ENCODE data around the gene ZNF385B. TPM values are rescaled to one million over a fixed set of nuclear protein-coding genes. Genes with fewer than 3 reads are reported as not detected.

ZNF385B gene
- total RNA-seq, 6 experiments from 2014 or later: 0.08 to 0.26 (median 0.22) TPM; not detected in 1

- H3K27ac Mint-ChIP-seq: peak overlapping the region; percentile 47
- peaks cover 31% of the 10 kb centered on the region for H3K4me1 Mint-ChIP-seq (ENCODE audit: low read depth)
- peak overlapping the region; percentile 49 for H3K4me3 Mint-ChIP-seq
- no peaks in the 10 kb centered on the region; the same call in 1 of the 2 replicates for H3K27me3 Mint-ChIP-seq (ENCODE audit: insufficient read depth)
- peaks cover 5% of the 10 kb centered on the region; the same call in 1 of the 2 replicates for H3K36me3 Mint-ChIP-seq (ENCODE audit: low read depth)
- peak; percentile 51 for DNase-seq
- H3K9me3 Mint-ChIP-seq: no peaks in the 10 kb centered on the region
- TF ChIP-seq CTCF (IDR thresholded peaks at IDR 0.05): no peak
These were observed 184.2 kb downstream of the ZNF385B start for GRCh38 chr2:179677077-179677688.

- Mint-ChIP-seq H3K4me3 (no peak overlapping the region), H3K9me3 (no peaks in the 10 kb centered on the region), H3K4me1 (ENCODE audit: low read depth) (peaks cover 38% of the 10 kb centered on the region), H3K36me3 (ENCODE audit: low read depth) (peaks cover 5% of the 10 kb centered on the region; the same call in 1 of the 2 replicates), H3K27ac (no peak overlapping the region), H3K27me3 (ENCODE audit: insufficient read depth) (no peaks in the 10 kb centered on the region; the same call in 1 of the 2 replicates)
- no peak for TF ChIP-seq CTCF (IDR thresholded peaks at IDR 0.05)
- no peak for DNase-seq
These were observed 186.0 kb downstream of the ZNF385B start for GRCh38 chr2:179675435-179675834.

GRCh38 chr2:179671043-179671981 is 190.1 kb downstream of the ZNF385B start:
- Mint-ChIP-seq H3K4me3 (no peak overlapping the region), H3K27me3 (ENCODE audit: insufficient read depth) (no peaks in the 10 kb centered on the region), H3K9me3 (no peaks in the 10 kb centered on the region), H3K27ac (no peak overlapping the region), H3K4me1 (ENCODE audit: low read depth) (peaks cover 17% of the 10 kb centered on the region), H3K36me3 (ENCODE audit: low read depth) (peaks cover 5% of the 10 kb centered on the region)
- TF ChIP-seq CTCF (IDR thresholded peaks at IDR 0.05): no peak
- no peak for DNase-seq

GRCh38 chr2:179669196-179669595 is 192.2 kb downstream of the ZNF385B start:
- Mint-ChIP-seq H3K9me3 (no peaks in the 10 kb centered on the region), H3K4me3 (no peak overlapping the region), H3K27me3 (ENCODE audit: insufficient read depth) (no peaks in the 10 kb centered on the region), H3K27ac (no peak overlapping the region), H3K36me3 (ENCODE audit: low read depth) (no peaks in the 10 kb centered on the region; the same call in 1 of the 2 replicates), H3K4me1 (ENCODE audit: low read depth) (peaks cover 9% of the 10 kb centered on the region)
- TF ChIP-seq CTCF (IDR thresholded peaks at IDR 0.05): no peak
- no peak for DNase-seq

GRCh38 chr2:179664972-179665812 is 196.2 kb downstream of the ZNF385B start:
- TF ChIP-seq CTCF (IDR thresholded peaks at IDR 0.05): no peak
- DNase-seq: no peak
- no peaks in the 10 kb centered on the region for H3K4me1 Mint-ChIP-seq (ENCODE audit: low read depth)
- H3K27me3 Mint-ChIP-seq (ENCODE audit: insufficient read depth): no peaks in the 10 kb centered on the region
- no peak overlapping the region for H3K27ac Mint-ChIP-seq
- no peak overlapping the region for H3K4me3 Mint-ChIP-seq
- no peaks in the 10 kb centered on the region for H3K9me3 Mint-ChIP-seq
- H3K36me3 Mint-ChIP-seq (ENCODE audit: low read depth): no peaks in the 10 kb centered on the region; the same call in 1 of the 2 replicates
